ENCODE results near the gene GRIP2.

GRIP2 gene

DNA sequence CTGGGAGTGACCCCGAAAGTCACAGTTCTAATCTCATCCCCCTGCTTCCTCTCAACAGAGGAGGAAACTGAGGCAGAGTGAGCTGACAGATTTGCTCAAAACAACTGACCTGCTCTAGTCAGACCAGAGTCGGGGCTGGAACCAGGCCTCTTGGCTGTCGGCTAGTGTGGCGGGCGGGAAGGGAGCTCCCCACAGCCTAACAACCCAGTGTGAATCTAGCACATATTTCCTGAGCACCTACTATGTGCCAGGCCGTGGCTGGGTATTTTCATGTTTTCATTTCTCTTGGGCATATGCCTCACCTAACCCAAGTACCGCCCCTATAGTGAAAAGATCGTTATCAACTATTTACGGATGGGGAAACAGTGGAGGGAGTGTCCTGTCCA is 27.2 kb downstream of the GRIP2 start:
- intact Hi-C loops (cut with DNase I): no loop called here
- DNase-seq: peak in 5 of 42 donors; percentile 3 to 34 (median 8)

- peak in 6 of 42 donors; percentile 2 to 36 (median 8) for DNase-seq
- intact Hi-C loops (cut with DNase I): no loop called here
Observed at GRCh38 chr3:14512281-14512941, 27.7 kb downstream of the GRIP2 start.

DNA sequence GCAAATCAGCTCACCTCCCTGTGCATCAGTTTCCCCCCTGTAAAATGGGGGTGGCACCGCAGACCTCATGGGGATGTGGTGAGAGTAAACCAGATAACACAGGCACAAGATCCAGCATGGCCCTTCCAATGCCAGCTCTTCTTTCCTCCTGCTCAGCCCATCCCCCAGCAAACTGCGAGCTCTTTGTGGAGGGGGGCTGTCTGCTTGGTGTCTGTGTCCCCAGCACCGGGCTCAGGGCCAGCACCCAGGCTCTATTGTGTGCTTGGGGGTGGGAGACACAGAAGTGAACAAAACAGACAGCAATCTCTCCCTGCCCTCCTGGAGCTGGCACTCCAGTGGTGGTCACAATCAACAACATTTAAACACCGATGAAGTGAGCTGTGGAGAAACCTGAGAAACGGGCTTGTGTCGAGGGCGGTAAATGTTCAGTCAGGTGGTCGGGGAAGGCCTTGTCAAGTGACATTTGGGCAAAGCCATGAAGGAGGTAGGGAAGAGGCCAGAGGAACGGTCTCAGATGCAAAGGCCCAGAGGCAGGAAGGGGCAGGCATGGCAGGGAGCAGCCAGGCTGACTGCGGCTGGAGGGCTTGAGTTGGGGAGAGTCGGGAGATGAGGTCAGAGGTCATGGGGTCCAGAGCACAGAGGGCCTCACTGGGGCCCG is 28.4 kb downstream of the GRIP2 start:
- intact Hi-C loops (cut with DNase I): no loop called here
- DNase-seq: peak in 7 of 42 donors; percentile 6 to 35 (median 13)

DNA sequence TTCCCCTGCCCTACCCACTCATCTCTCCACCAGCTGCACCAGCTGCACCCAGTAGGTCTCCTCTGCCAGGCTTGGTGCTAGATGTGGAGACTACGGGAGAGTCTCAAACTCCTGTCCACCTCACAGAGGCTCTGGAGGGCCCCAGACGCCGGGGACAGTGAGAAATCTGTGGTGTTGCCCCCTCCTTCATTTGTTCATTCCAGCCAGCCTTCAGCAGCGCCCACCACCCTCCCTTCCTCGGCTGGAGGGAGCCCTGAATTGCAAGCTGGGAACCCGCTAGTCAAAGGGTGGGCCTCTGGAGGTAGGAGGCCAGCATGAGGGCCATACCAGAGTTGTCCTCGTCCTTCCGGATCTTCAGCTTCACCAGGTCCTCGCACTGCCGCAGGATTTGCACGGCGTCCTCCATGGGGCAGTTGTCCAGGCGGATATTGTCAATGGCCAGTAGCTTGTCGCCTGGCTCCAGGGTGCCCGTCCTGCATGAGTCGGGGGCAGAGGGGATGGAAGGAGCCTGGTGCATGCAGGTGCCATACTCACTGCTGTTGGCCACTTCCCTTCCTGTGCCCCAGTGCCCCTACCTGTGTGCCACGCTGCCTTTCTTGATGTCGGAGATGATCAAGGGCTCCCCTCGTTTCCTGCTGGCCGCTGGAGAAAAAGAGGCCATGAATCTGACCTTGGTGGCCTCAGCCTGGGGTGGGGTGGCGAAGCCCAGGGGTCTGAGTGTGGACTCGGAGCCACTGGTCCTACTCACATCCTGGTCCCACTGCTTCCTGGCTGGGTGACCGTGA is 29.1 kb downstream of the GRIP2 start:
- intact Hi-C loops (cut with DNase I): no loop called here
- DNase-seq: peak in 7 of 42 donors; percentile 1 to 36 (median 11)

DNA sequence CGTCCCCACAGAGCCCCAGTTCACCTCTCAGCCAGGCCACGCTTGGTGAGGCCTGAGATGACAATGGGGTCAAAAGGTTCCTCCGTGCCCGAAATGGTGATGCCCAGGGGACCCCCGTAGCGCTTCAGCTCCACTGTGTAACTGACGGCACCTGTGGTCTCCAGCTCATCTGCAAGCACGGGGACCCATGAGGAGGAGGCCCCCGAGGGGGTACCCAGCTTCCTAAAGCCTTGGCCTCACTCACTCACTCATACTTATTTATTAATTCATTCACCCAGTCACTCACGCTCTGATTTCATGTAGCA is 30.4 kb downstream of the GRIP2 start:
- peak in 5 of 42 donors; percentile 4 to 34 (median 10) for DNase-seq
- intact Hi-C loops (cut with DNase I): no loop called here

DNA sequence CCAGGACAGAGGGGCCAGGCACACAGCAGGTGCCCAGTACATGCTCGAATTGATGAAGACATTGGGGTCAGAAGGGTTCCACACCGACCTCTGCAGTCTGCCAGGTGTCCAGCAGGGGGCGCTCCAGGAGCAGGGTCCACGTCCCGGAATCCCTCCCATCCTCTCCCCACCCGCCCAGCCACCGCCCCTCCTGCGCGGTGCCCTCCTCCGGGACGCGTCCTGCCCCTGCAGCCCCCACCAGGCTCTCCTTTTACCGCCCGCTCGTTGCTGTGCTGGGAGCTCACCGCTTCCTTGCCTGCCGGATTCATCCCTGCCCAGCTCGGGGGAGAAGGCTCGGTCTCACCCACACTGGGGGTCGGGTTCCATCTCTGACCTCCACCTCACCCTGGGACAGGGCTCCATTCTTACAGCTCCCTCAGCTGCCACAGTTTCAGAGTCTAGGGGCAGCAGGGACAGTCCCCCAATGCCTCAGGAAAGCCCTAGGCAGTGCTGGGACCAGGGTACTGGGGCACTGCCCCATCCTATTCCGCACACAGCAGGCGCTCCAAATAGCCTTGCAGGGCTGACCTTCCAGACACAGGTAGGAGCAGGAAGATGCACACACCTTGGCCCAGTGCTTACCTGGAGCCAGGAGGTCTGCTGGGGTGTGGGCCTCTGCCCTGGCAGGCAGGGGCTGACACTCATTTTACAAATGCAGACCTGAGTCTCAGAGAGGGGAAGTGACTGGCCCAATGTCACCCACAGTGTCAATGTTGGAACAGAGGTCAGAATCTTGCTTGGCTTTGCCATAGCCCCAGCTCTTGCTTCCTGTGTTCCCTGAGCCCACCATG is 31.0 kb downstream of the GRIP2 start:
- intact Hi-C loops (cut with DNase I): no loop called here
- DNase-seq: peak; percentile 35 to 90 (median 74)

GRCh38 chr3:14508505-14508819 is 31.7 kb downstream of the GRIP2 start:
- intact Hi-C loops (cut with DNase I): no loop called here
- peak in 4 of 42 donors; percentile 2 to 16 (median 6) for DNase-seq

DNA sequence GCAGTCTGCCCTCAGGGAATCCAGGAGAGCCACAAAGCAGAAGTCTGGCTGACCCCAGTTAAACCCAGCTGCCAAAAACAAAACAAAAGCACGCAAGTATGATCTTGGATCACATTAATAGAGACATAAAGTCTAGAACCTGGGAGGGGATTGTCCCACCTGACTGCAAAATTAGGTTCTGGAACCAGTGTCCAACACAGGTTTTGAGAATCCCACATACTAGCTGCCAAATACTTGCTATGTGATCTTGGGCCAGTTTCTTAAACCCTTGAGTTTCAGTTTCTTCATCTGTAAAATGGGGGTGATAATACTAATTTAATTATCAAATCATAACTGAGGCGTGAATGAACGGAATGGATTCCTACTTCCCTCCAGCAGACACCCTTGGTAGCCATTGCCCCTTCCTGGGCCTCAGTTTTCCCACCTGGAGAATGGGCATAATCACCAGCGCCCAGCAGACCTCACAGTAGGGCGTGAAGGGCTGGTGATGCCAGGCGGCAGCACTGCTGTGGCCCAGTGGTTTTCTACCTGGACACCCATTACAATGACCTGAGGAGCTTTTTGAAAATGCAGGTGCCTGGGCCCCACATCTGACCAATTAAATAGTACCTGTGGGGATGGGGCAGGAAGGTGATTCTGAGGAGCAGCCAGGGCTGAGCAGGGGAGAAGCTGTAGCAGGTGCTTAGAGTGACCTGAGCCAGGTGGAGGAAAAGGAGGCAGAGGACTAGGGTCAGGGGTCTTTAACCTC is 32.2 kb downstream of the GRIP2 start:
- DNase-seq: peak in 3 of 42 donors; percentile 1 to 20 (median 5)

GRCh38 chr3:14507305-14507741 is 32.8 kb downstream of the GRIP2 start:
- intact Hi-C loops (cut with DNase I): no loop called here
- DNase-seq: peak in 5 of 42 donors; percentile 2 to 27 (median 9)

More for the DNA sequence above, 32.2 kb downstream of the GRIP2 start:
- intact Hi-C loops (cut with DNase I): no loop called here

DNA sequence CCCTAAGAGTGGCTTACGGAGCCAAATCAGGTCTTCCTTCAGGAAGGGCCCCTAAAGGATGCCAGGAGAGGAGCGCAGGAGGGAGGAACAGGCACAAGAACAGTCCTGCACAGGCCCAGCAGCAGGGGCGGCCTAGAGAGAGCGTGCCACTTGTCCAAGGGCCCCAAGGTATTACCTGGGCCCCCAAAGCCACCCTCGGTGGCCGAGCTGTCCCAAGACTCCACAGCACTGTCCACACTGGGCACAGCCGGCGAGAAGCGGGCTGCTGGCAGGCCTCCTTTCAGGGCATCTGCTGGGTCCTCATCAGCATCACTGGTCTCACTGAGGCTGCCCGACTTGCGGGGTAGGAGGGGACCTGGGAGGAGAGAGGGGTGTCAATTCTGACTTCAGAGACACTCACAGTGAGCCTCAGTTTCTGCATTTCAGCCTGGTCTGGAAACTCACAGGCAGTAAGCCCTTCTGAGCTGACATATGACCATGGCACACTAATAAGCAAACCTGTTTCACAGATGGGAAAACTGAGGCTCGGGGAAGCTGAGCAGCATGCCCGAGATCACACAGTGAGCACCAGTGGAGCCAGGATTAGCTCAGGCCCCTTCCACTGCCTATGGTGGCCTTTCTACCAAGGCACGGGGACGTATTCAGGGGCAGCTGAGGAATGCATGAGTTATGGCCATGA is 33.4 kb downstream of the GRIP2 start:
- peak in 5 of 42 donors; percentile 2 to 16 (median 9) for DNase-seq
- intact Hi-C loops (cut with DNase I): no loop called here

- DNase-seq: peak in 7 of 42 donors; percentile 2 to 35 (median 8)
- intact Hi-C loops (cut with DNase I): no loop called here
Observed at GRCh38 chr3:14505803-14506500, 34.2 kb downstream of the GRIP2 start.

DNA sequence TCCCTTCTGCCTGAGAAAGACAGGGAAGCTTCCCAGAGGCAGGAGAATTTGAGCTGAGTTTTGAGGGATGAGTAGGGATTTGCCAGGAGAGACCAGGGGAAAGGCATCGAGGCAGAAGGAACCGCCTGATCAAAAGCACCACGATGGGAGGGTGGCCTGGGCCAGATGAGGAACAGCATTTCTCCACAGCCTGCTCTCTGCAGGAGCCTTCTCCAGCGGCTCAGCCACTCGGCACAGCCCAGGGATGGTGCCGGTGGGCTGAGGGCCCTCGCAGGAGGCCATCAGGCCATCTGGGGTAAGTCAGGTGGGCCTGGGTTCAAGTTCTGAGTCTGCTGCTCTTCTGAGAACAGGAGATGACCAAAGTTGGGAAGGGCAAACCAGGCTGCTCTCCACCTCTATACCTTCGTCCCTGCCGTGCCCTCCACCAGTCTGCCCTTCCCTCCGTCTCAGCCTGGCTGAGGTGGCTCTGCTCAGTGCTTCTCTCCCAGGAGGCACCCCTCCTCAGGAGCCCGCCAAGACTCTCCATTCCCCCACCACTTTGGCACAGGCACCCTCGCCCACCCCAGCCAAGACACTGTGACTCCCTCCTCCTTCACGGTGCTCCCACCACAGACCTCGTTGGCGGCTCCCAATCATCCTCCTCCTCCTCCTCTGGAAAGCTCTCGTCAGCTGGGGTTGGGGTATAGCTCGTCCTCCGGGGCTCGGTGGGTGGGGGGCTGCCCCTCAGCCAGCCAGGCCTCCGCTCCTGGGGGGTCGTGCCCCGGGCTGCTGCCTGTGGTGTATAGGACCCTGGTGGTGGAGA is 34.9 kb downstream of the GRIP2 start:
- DNase-seq: peak in 2 of 42 donors; percentile 4 to 5
- intact Hi-C loops (cut with DNase I): no loop called here

DNA sequence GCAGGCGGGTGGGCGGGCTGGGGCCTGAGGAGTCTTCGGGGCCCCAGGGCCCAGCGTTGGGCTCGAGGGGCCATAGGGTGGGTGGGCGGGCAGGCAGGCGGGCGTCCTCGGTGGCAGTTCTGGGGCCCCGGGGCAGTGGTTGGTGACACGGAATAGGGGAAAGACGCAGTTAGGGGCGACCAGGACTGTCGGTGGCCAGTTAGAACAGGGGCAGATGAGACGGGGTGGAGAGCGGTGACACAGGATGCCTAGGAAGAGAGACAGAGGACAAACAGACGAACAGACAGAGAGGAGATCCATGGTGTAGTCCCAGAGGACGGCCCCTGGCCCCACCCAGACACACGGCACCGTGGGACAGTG is 36.5 kb downstream of the GRIP2 start:
- DNase-seq: no peak

DNA sequence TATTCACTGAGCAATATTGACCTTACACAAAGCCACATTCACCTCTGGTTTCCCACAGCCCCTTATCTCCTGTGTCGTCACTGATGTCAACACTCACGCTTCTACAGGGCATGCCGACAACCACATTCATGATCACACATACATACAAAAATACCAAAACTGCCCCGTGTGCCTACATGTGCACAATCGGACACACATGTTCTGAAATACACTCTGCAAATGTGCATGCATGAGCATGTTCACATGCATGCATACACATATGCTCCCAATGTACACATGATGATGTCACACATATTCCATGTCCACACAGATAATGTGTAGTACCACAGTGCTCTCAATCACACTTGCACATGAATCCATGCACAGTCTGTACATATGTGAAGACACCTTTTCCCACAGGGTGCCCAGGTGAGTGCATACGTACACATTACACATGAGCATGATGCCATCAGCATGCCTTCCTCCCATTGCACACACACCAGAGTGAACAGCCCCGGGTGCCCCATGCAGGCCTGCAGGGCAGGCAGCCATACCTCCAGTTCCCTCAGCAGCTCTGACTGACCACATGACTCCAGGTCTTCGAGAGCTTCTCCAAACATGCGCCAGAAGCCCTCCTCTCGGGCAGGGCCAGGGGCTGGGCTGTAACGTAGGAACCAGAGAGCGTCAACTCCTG is 37.0 kb downstream of the GRIP2 start:
- no peak for DNase-seq
- intact Hi-C loops (cut with DNase I): no loop called here

More for the DNA sequence above, 36.5 kb downstream of the GRIP2 start:
- intact Hi-C loops (cut with DNase I): no loop called here

DNA sequence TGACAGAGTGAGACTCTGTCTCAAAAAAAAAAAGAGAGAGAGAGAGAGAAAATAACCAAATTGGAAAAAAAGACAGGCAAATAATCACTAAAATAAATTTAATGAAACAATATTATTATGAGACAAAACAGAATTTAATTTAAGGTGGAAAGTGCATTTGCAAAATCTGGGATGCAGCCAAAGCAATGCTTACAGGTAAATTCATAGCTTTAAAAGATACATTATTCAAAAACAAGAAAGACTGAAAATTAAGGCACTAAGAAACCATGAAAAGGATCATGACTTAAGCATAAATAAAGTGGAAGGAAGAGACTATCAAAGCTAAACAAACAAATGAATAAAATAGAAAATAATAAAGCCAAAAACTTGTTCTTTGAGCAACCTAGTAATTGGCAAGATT is 37.7 kb downstream of the GRIP2 start:
- DNase-seq: no peak
- intact Hi-C loops (cut with DNase I): no loop called here

GRCh38 chr3:14497321-14497720 is 42.8 kb downstream of the GRIP2 start:
- intact Hi-C loops (cut with DNase I): no loop called here
- no peak for DNase-seq
